Mononuclear cell (primary cell): ENCODE data around the gene ATP5MK. TPM values are rescaled to one million over a fixed set of nuclear protein-coding genes. Genes with fewer than 3 reads are reported as not detected.
"Not testable (repeated sequence)": the region's sequence is repeated elsewhere in the genome, so short reads cannot be mapped to it uniquely, and the experiment has no call there.

ENCODE experiments used
- H3K27me3 ChIP-seq: 2 replicates; pipeline ENCODE4 v1.6.0; 2011; ENCODE audit warnings: low read length, control low read depth; ENCODE audit not compliant: insufficient read depth
- H3K4me1 ChIP-seq: 2 replicates; pipeline ENCODE4 v1.5.1; 2011; ENCODE audit warnings: mild to moderate bottlenecking, low read length, control low read depth; ENCODE audit not compliant: insufficient read depth
- H3K4me3 ChIP-seq: 2 replicates; pipeline ENCODE4 v1.5.1; 2011; ENCODE audit warnings: mild to moderate bottlenecking, low read length, moderate library complexity
- H3K9me3 ChIP-seq: 2 replicates; pipeline ENCODE4 v1.5.1; 2011; ENCODE audit warnings: low read depth, mild to moderate bottlenecking, control low read depth, low read length
- total RNA-seq: library from RNA; depleted of rRNA; stranded (reverse); fragments of >200 nt; gene quantifications from one replicate; pipeline ENCODE4 v1.2.3, GENCODE V29; 2012

ATP5MK gene
- total RNA-seq, 1 donor, result 85.0 TPM

GRCh38 chr10:103419101-103419500, 22.8 kb upstream of the ATP5MK start:
- no peak overlapping the region for H3K4me3 ChIP-seq
- no peaks in the 10 kb centered on the region for H3K9me3 ChIP-seq
- H3K4me1 ChIP-seq, result no peaks in the 10 kb centered on the region
- no peaks in the 10 kb centered on the region for H3K27me3 ChIP-seq

GRCh38 chr10:103417601-103418000, 21.3 kb upstream of the ATP5MK start:
- Histone ChIP-seq H3K4me1 (no peaks in the 10 kb centered on the region), H3K27me3 (no peaks in the 10 kb centered on the region), H3K9me3 (no peaks in the 10 kb centered on the region), H3K4me3 (no peak overlapping the region)

- H3K4me3 ChIP-seq, H3K9me3 ChIP-seq, H3K4me1 ChIP-seq, H3K27me3 ChIP-seq: not testable (repeated sequence)
These were observed 20.8 kb upstream of the ATP5MK start for GRCh38 chr10:103417148-103417469.

GRCh38 chr10:103416436-103417147, 20.3 kb upstream of the ATP5MK start:
- H3K9me3 ChIP-seq, result no peaks in the 10 kb centered on the region
- H3K4me1 ChIP-seq, result no peaks in the 10 kb centered on the region
- no peak overlapping the region for H3K4me3 ChIP-seq
- H3K27me3 ChIP-seq, result no peaks in the 10 kb centered on the region

GRCh38 chr10:103415581-103415980, 19.3 kb upstream of the ATP5MK start:
- Histone ChIP-seq H3K9me3 (no peaks in the 10 kb centered on the region), H3K4me1 (no peaks in the 10 kb centered on the region), H3K4me3 (no peak overlapping the region), H3K27me3 (no peaks in the 10 kb centered on the region)

- Histone ChIP-seq H3K9me3 (no peaks in the 10 kb centered on the region), H3K4me1 (no peaks in the 10 kb centered on the region), H3K27me3 (no peaks in the 10 kb centered on the region), H3K4me3 (no peak overlapping the region)
These were observed 17.3 kb upstream of the ATP5MK start for GRCh38 chr10:103413564-103413963.

GRCh38 chr10:103397191-103397825, 1.0 kb upstream of the ATP5MK start:
- Histone ChIP-seq H3K4me3 (peak overlapping the region; percentile 87), H3K9me3 (no peaks in the 10 kb centered on the region), H3K4me1 (peaks cover 44% of the 10 kb centered on the region), H3K27me3 (no peaks in the 10 kb centered on the region)

- no peaks in the 10 kb centered on the region for H3K9me3 ChIP-seq
- H3K4me1 ChIP-seq, result peaks cover 44% of the 10 kb centered on the region
- peak overlapping the region; percentile 87 for H3K4me3 ChIP-seq
- H3K27me3 ChIP-seq, result no peaks in the 10 kb centered on the region
These were observed 463 bp upstream of the ATP5MK start for GRCh38 chr10:103396789-103397087.

GRCh38 chr10:103395754-103396066, 565 bp downstream of the ATP5MK start:
- no peaks in the 10 kb centered on the region for H3K9me3 ChIP-seq
- H3K4me3 ChIP-seq, result peak overlapping the region; percentile 87
- no peaks in the 10 kb centered on the region for H3K27me3 ChIP-seq
- H3K4me1 ChIP-seq, result peaks cover 44% of the 10 kb centered on the region

- Histone ChIP-seq H3K4me3 (no peak overlapping the region), H3K9me3 (no peaks in the 10 kb centered on the region), H3K4me1 (peaks cover 38% of the 10 kb centered on the region)
These were observed 2.1 kb downstream of the ATP5MK start for GRCh38 chr10:103394180-103394579.

GRCh38 chr10:103382769-103383168, 13.5 kb downstream of the ATP5MK start:
- Histone ChIP-seq H3K4me3 (no peak overlapping the region), H3K27me3 (no peaks in the 10 kb centered on the region), H3K9me3 (no peaks in the 10 kb centered on the region), H3K4me1 (no peaks in the 10 kb centered on the region)

More at GRCh38 chr10:103394180-103394579, 2.1 kb downstream of the ATP5MK start:
- no peaks in the 10 kb centered on the region for H3K27me3 ChIP-seq

- Histone ChIP-seq H3K9me3 (no peaks in the 10 kb centered on the region), H3K27me3 (no peaks in the 10 kb centered on the region), H3K4me1 (peaks cover 8% of the 10 kb centered on the region), H3K4me3 (no peak overlapping the region)
These were observed 22.0 kb downstream of the ATP5MK start for GRCh38 chr10:103374263-103374662.

GRCh38 chr10:103373544-103373943, 22.7 kb downstream of the ATP5MK start:
- Histone ChIP-seq H3K9me3 (no peaks in the 10 kb centered on the region), H3K4me3 (no peak overlapping the region), H3K27me3 (no peaks in the 10 kb centered on the region), H3K4me1 (peaks cover 15% of the 10 kb centered on the region)

GRCh38 chr10:103367782-103368518, 28.3 kb downstream of the ATP5MK start, which contains the start of gene TAF5:
Gene TAF5 (plus strand): TSS chr10:103367976. CDS start chr10:103367990, 14 bp downstream.
- H3K9me3 ChIP-seq, result no peaks in the 10 kb centered on the region
- H3K27me3 ChIP-seq, result no peaks in the 10 kb centered on the region
- peak within 1 kb of the TSS; percentile 95 for H3K4me3 ChIP-seq
- peaks cover 19% of the 10 kb centered on the region for H3K4me1 ChIP-seq

GRCh38 chr10:103367379-103367781, 28.9 kb downstream of the ATP5MK start:
- Histone ChIP-seq H3K27me3 (no peaks in the 10 kb centered on the region), H3K9me3 (no peaks in the 10 kb centered on the region), H3K4me3 (peak overlapping the region; percentile 95), H3K4me1 (peaks cover 19% of the 10 kb centered on the region)

GRCh38 chr10:103360791-103361190, 35.5 kb downstream of the ATP5MK start:
- not testable (repeated sequence) for H3K4me3 ChIP-seq, H3K27me3 ChIP-seq, H3K9me3 ChIP-seq, H3K4me1 ChIP-seq
